ENCODE data around the gene CHST8.

Gene CHST8

GRCh38 chr19:33720155-33720493 lies 98.4 kb downstream of the CHST8 start:
- DNase-seq, result no peak

GRCh38 chr19:33720691-33721682 lies 99.2 kb downstream of the CHST8 start:
- DNase-seq, result no peak

- DNase-seq, result no peak
Measured at GRCh38 chr19:33721735-33722297, 100.1 kb downstream of the CHST8 start.

- DNase-seq, result no peak
Measured at GRCh38 chr19:33722456-33723239, 100.9 kb downstream of the CHST8 start.

GRCh38 chr19:33723512-33723911 lies 101.8 kb downstream of the CHST8 start:
- no peak for DNase-seq

GRCh38 chr19:33724021-33724720 lies 102.4 kb downstream of the CHST8 start:
- DNase-seq, result no peak

- DNase-seq, result no peak
Measured at GRCh38 chr19:33724721-33725060, 102.9 kb downstream of the CHST8 start.

- DNase-seq, result no peak
Measured at GRCh38 chr19:33725567-33725966, 103.8 kb downstream of the CHST8 start.

- DNase-seq, result no peak
Measured at GRCh38 chr19:33726756-33727155, 105.0 kb downstream of the CHST8 start.

GRCh38 chr19:33727331-33727998 lies 105.7 kb downstream of the CHST8 start:
- DNase-seq, result no peak

GRCh38 chr19:33728141-33728540 lies 106.4 kb downstream of the CHST8 start:
- no peak for DNase-seq

- no peak for DNase-seq
Measured at GRCh38 chr19:33730858-33731607, 109.3 kb downstream of the CHST8 start.

GRCh38 chr19:33731881-33732280 lies 110.1 kb downstream of the CHST8 start:
- DNase-seq, result no peak

GRCh38 chr19:33734913-33735312 lies 113.2 kb downstream of the CHST8 start:
- peak; percentile 15 for DNase-seq

GRCh38 chr19:33736158-33736557 lies 114.4 kb downstream of the CHST8 start:
- DNase-seq, result no peak

- no peak for DNase-seq
Measured at GRCh38 chr19:33736787-33737186, 115.0 kb downstream of the CHST8 start.

GRCh38 chr19:33737681-33738371 lies 116.1 kb downstream of the CHST8 start:
- DNase-seq, result no peak

GRCh38 chr19:33740811-33741396 lies 119.2 kb downstream of the CHST8 start:
- DNase-seq, result no peak

- no peak for DNase-seq
Measured at GRCh38 chr19:33745297-33745696, 123.5 kb downstream of the CHST8 start.

GRCh38 chr19:33746159-33746558 lies 124.4 kb downstream of the CHST8 start:
- no peak for DNase-seq

- no peak for DNase-seq
Measured at GRCh38 chr19:33747273-33747672, 125.5 kb downstream of the CHST8 start.

Measured in NCI-H1105 (cell line).